Effector memory CD4-positive, alpha-beta T cell (primary cell): ENCODE data around the gene MAVS.

ENCODE experiments used
- DNase-seq, 3 donors: peaks; one replicate each; pipeline ENCODE4 v3.0.0-alpha.2; 2020
- H3K27ac ChIP-seq: 2 replicates; pipeline ENCODE4 v1.7.0; 2013; ENCODE audit warnings: mild to moderate bottlenecking, low read length, moderate library complexity; ENCODE audit not compliant: insufficient read depth, poor library complexity, severe bottlenecking
- H3K27me3 ChIP-seq: replicated peaks from 2 replicates; pipeline ENCODE4 v1.7.0; 2013; ENCODE audit warnings: mild to moderate bottlenecking, low read length; ENCODE audit not compliant: insufficient read depth, control insufficient read depth, poor library complexity, severe bottlenecking
- H3K36me3 ChIP-seq: 2 replicates; pipeline ENCODE4 v1.7.0; 2013; ENCODE audit warnings: mild to moderate bottlenecking, low read length, moderate library complexity; ENCODE audit not compliant: control insufficient read depth, insufficient read depth
- H3K4me1 ChIP-seq: 2 replicates; pipeline ENCODE4 v1.7.0; 2013; ENCODE audit warnings: low read length, mild to moderate bottlenecking; ENCODE audit not compliant: control insufficient read depth, insufficient read depth, poor library complexity, severe bottlenecking
- H3K4me3 ChIP-seq: 2 replicates; pipeline ENCODE4 v1.7.0; 2013; ENCODE audit warnings: low read length, low read depth, mild to moderate bottlenecking; ENCODE audit not compliant: insufficient read depth, poor library complexity, severe bottlenecking
- H3K9me3 ChIP-seq: 2 replicates; pipeline ENCODE4 v1.7.0; 2013; ENCODE audit warnings: mild to moderate bottlenecking, low read length, moderate library complexity; ENCODE audit not compliant: control insufficient read depth

Gene MAVS

DNA sequence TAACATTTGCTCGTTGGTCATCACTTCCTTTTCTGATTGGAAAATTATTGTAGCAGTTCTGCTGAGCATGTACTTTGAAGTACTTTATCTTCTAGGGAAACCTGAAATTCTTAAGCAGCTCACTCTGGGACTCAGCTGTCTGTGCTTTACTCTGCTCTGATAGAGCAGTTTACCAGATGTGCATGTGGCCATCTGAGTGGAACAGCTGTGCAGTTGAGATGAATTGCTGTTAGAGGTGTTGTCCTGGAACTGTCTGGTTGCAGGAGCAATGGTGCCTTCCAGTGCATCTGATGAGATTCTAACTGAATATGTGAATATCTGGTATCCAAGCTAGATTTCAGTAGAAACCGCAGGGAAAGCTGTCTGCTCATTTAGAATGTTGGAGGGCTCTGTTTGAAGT, 69.7 kb downstream of the MAVS start:
- peaks cover 60% of the 10 kb centered on the region for H3K36me3 ChIP-seq
- H3K9me3 ChIP-seq, result no peaks in the 10 kb centered on the region
- no peak overlapping the region for H3K27ac ChIP-seq
- H3K4me3 ChIP-seq, result no peak overlapping the region
- H3K4me1 ChIP-seq, result no peaks in the 10 kb centered on the region
- no peaks in the 10 kb centered on the region for H3K27me3 ChIP-seq
- no peak for DNase-seq

DNA sequence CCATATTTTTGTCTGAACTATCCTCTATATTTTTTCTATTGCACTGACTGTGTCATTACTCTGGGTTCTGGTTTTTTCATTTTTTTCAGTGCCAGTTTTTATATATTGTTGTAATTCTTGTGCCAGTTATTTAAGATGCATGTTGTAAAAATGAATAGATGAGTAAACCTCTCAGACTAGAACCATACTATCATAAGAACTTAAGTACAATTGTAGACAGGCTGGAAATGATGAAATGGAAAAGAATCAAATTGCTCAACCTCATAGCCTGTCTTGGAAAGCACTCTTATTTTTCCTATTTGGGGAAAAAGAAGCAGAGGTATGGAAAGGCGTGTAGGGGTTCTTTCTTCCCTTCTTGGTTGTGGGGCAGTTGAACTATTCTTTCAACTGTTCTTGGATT, 72.7 kb downstream of the MAVS start:
- Histone ChIP-seq H3K9me3 (no peaks in the 10 kb centered on the region), H3K36me3 (peaks cover 57% of the 10 kb centered on the region), H3K27ac (no peak overlapping the region), H3K4me1 (no peaks in the 10 kb centered on the region), H3K27me3 (no peaks in the 10 kb centered on the region), H3K4me3 (no peak overlapping the region)
- DNase-seq, result no peak

- no peak overlapping the region for H3K4me3 ChIP-seq
- H3K27ac ChIP-seq, result no peak overlapping the region
- peaks cover 44% of the 10 kb centered on the region for H3K36me3 ChIP-seq
- H3K27me3 ChIP-seq, result no peaks in the 10 kb centered on the region
- no peak for DNase-seq
- no peaks in the 10 kb centered on the region for H3K9me3 ChIP-seq
- H3K4me1 ChIP-seq, result no peaks in the 10 kb centered on the region
Measured at GRCh38 chr20:3922223-3922982, 75.8 kb downstream of the MAVS start.

- Histone ChIP-seq H3K4me1 (no peaks in the 10 kb centered on the region), H3K4me3 (no peak overlapping the region), H3K9me3 (no peaks in the 10 kb centered on the region), H3K27me3 (no peaks in the 10 kb centered on the region), H3K27ac (no peak overlapping the region), H3K36me3 (peaks cover 44% of the 10 kb centered on the region)
- DNase-seq, result no peak
Measured at GRCh38 chr20:3922983-3923339, 76.3 kb downstream of the MAVS start.

GRCh38 chr20:3923818-3924217, 77.2 kb downstream of the MAVS start:
- H3K36me3 ChIP-seq, result peaks cover 35% of the 10 kb centered on the region
- H3K27me3 ChIP-seq, result no peaks in the 10 kb centered on the region
- no peak for DNase-seq
- no peaks in the 10 kb centered on the region for H3K9me3 ChIP-seq
- no peaks in the 10 kb centered on the region for H3K4me1 ChIP-seq
- H3K4me3 ChIP-seq, result no peak overlapping the region
- H3K27ac ChIP-seq, result no peak overlapping the region

GRCh38 chr20:3924304-3925112, 77.9 kb downstream of the MAVS start:
- Histone ChIP-seq H3K27ac (no peak overlapping the region), H3K27me3 (no peaks in the 10 kb centered on the region), H3K4me3 (no peak overlapping the region), H3K36me3 (peaks cover 30% of the 10 kb centered on the region), H3K9me3 (no peaks in the 10 kb centered on the region), H3K4me1 (no peaks in the 10 kb centered on the region)
- no peak for DNase-seq

DNA sequence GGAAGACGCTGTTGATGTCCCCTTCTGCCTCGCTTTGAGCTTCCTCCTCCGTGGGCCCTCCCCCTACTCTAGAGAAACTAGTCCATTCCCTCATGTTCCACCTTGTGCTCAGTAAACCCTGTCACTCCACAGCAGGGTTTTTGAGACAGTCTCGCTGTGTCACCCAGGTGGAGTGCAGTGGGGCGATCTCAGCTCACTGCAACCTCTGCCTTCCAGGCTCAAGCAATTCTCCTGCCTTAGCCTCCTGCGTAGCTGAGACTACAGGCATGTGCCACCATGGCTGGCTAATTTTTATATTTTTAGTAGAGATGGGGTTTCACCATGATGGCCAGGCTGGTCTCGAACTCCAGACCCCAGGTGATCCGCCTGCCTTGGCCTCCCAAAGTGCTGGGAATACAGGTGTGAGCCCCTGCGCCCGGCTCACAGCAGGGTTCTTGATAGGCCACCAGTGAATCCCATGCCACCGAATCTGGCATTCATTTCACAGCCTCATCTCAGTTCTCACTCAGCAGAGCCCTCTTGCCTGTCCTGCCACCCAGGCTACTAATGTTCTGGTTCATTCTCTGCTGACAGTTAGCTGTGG, 78.6 kb downstream of the MAVS start:
- H3K9me3 ChIP-seq, result no peaks in the 10 kb centered on the region
- H3K36me3 ChIP-seq, result peaks cover 25% of the 10 kb centered on the region
- H3K27ac ChIP-seq, result no peak overlapping the region
- no peak overlapping the region for H3K4me3 ChIP-seq
- H3K27me3 ChIP-seq, result no peaks in the 10 kb centered on the region
- DNase-seq, result no peak
- H3K4me1 ChIP-seq, result no peaks in the 10 kb centered on the region
